Kidney epithelial cell (primary cell): ENCODE results near the gene GRM4. TPM values are rescaled to one million over a fixed set of nuclear protein-coding genes. Genes with fewer than 3 reads are reported as not detected.

Source experiments
- DNase-seq: peaks from one replicate; pipeline ENCODE4 v3.0.0-alpha.2; 2010; ENCODE audit warnings: low read depth
- H3K27me3 ChIP-seq: 2 replicates; pipeline ENCODE4 v1.6.0; 2011; ENCODE audit warnings: low read length; ENCODE audit not compliant: control insufficient read depth, insufficient read depth
- H3K36me3 ChIP-seq: 2 replicates; pipeline ENCODE4 v1.5.1; 2011; ENCODE audit warnings: low read length; ENCODE audit not compliant: control insufficient read depth, insufficient read depth
- H3K4me3 ChIP-seq: 2 replicates; pipeline ENCODE4 v1.5.1; 2011; ENCODE audit warnings: low read depth, mild to moderate bottlenecking, control low read depth, low read length
- total RNA-seq: library from RNA; depleted of rRNA; stranded (reverse); fragments of >200 nt; gene quantifications from 2 replicates; pipeline ENCODE4 v1.2.3, GENCODE V29; 2015
- TF ChIP-seq, protein P1 (sequence below): IDR thresholded peaks from 2 replicates; pipeline ENCODE4 v1.5.1; 2011; ENCODE audit warnings: mild to moderate bottlenecking, moderate library complexity, low read length, control low read depth, inconsistent platforms; ENCODE audit not compliant: insufficient read depth, poor library complexity, severe bottlenecking

GRM4 gene
- total RNA-seq, 1 donor from 2014 or later = not detected

DNA sequence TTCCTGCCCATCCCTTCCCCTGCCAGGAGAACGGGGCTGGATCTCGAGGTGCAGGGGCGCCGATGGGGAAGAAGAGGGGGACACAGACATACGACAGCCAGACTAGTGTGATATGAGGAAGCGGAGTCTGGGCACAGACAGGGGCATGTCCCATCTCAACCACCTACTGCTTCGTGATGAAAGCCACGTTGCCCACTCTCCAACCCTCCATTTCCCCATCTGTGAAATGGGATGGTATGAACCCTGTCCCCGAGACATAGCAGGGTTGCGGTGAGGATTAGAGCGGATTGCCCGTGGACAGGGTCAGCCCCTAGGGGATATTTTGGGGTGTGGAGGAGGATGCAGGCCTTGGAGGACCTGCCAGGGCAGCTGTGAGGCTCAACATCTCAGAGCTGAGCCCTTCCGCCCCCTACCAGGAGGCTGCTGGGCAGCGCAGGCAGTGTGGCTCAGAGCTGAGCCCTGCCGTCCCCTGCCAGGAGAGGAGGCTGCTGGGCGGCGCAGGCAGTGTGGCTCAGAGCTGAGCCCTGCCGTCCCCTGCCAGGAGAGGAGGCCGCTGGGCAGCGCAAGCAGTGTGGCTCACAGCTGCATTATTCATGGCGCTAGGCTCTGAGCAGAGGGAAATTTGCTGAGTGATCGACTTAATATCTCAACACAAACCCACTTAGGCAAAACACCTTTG, 71.7 kb downstream of the GRM4 start:
- DNase-seq = no peak
- peaks cover 7% of the 10 kb centered on the region for H3K27me3 ChIP-seq
- H3K4me3 ChIP-seq = no peak overlapping the region
- TF ChIP-seq, protein P1, sequence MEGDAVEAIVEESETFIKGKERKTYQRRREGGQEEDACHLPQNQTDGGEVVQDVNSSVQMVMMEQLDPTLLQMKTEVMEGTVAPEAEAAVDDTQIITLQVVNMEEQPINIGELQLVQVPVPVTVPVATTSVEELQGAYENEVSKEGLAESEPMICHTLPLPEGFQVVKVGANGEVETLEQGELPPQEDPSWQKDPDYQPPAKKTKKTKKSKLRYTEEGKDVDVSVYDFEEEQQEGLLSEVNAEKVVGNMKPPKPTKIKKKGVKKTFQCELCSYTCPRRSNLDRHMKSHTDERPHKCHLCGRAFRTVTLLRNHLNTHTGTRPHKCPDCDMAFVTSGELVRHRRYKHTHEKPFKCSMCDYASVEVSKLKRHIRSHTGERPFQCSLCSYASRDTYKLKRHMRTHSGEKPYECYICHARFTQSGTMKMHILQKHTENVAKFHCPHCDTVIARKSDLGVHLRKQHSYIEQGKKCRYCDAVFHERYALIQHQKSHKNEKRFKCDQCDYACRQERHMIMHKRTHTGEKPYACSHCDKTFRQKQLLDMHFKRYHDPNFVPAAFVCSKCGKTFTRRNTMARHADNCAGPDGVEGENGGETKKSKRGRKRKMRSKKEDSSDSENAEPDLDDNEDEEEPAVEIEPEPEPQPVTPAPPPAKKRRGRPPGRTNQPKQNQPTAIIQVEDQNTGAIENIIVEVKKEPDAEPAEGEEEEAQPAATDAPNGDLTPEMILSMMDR = no peak
- no peaks in the 10 kb centered on the region for H3K36me3 ChIP-seq

DNA sequence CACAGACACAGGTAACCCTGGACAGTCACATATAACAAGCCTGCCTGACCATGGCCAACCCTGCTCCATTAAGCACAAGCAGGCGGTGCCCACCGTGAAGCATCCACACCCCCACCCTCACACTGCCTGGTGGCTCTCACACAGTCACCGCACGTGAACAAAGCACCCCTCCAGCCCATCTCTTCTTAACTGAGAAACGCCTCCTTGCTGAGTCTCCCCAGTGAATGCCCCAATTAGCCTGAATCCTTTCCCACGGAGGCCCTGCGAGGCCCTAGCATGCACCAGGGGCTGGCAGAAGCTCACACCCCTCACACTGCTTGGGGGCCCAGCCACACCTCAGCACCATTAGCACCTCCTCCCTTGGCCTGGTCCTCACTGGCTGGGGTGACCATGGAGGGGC, 72.3 kb downstream of the GRM4 start:
- H3K27me3 ChIP-seq = peaks cover 8% of the 10 kb centered on the region
- DNase-seq = no peak
- no peak overlapping the region for H3K4me3 ChIP-seq
- TF ChIP-seq, protein P1 = no peak
- no peaks in the 10 kb centered on the region for H3K36me3 ChIP-seq

DNA sequence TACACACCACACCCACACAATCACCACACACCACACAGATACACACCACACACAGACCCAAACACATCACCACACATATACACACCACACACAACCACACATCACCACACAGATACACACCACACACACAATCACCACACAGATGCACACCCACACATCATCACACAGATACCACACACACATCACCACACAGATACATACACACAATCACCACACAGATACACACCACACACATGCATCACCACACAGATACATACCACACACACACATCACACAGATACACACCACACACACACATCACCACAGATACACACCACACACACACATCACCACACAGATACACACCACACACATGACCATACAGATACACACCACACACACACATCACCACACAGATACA, 73.2 kb downstream of the GRM4 start:
- H3K4me3 ChIP-seq = no peak overlapping the region
- H3K27me3 ChIP-seq = peaks cover 16% of the 10 kb centered on the region
- DNase-seq = no peak
- H3K36me3 ChIP-seq = no peaks in the 10 kb centered on the region
- TF ChIP-seq, protein P1 = no peak

DNA sequence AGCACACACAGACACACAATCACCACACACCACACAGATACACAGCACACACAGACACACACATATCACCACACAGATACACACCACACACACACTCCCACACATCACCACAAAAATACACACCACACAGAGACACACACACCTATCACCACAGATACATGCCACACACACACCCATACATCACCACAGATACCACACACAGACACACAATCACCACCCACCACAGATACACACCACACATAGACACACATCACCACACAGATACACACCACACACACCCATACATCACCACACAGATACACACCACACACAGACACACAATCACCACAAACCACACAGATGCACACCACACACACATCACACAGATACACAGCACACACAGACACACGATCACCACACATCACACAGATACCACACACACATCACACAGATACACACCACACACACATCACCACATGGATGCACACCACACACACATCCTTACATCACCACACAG, 74.0 kb downstream of the GRM4 start:
- no peak for DNase-seq
- Histone ChIP-seq H3K36me3 (no peaks in the 10 kb centered on the region), H3K27me3 (peaks cover 18% of the 10 kb centered on the region), H3K4me3 (no peak overlapping the region)
- TF ChIP-seq, protein P1 = no peak

DNA sequence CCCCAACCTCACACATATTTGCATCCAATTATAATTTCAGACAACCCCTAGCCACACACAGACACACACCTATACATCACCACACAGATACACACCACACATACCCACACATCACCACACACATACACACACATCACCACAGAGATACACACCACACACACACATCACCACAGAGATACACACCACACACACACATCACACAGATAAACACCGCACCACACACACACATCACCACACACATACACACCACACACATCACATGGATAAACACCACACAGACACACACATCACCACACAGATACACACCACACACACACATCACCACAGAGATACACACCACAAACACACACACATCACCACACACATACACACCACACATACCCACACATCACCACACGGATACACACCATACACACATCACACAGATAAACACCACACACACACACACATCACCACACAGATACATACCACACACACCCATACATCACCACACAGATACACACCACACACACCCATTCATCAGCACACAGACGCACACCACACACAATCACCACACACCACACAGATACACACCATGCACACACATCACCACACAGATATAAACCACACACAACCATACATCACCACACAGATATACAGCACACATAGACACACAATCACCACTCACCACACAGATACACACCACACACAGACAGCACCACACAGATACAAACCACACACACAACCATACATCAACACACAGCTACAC, 74.6 kb downstream of the GRM4 start:
- Histone ChIP-seq H3K27me3 (peaks cover 21% of the 10 kb centered on the region), H3K4me3 (no peak overlapping the region), H3K36me3 (no peaks in the 10 kb centered on the region)
- no peak for DNase-seq
- TF ChIP-seq, protein P1 = no peak
